H1 (cell line): ENCODE data around the gene DHPS. TPM values are rescaled to one million over a fixed set of nuclear protein-coding genes. Genes with fewer than 3 reads are reported as not detected.

ENCODE experiments used
- CTCF ChIA-PET: fragments of 300-600 bp; sonication (Branson Sonifier 250); formaldehyde crosslinking; loops from one replicate; lab custom pipeline; 2021; ENCODE audit not compliant: partially characterized antibody; lab: Charles Lee
- POLR2A ChIA-PET: fragments of 300-600 bp; sonication (Branson Sonifier 250); formaldehyde crosslinking; loops from one replicate; lab custom pipeline; 2021; ENCODE audit warnings: inconsistent platforms; ENCODE audit not compliant: partially characterized antibody; lab: Charles Lee
- DNase-seq, 2 experiments: peaks; one replicate each; pipeline versions ENCODE4 v3.0.0 to v3.0.0-alpha.2; 2010 to 2022; ENCODE audit warnings: low spot score in 2 of 2, low read depth in 1 of 2, mixed read lengths in 1 of 2
- FAIRE-seq: peaks from 2 replicates; lab custom pipeline; 2011; peaks lifted over from hg19 to GRCh38; lab: Jason Lieb, UNC
- H2AFZ ChIP-seq: 2 replicates; pipeline ENCODE4 v1.8.1; 2012; ENCODE audit warnings: low read length, inconsistent platforms
- H2AK5ac ChIP-seq: 2 replicates; pipeline ENCODE4 v1.6.1; 2013; ENCODE audit warnings: low read depth, low read length
- H2BK120ac ChIP-seq: replicated peaks from 2 replicates; pipeline ENCODE3; 2013; ENCODE audit warnings: low read depth, low read length, inconsistent platforms
- H2BK12ac ChIP-seq: 2 replicates; pipeline ENCODE4 v1.6.1; 2013; ENCODE audit warnings: low read depth, low read length
- H2BK15ac ChIP-seq: 2 replicates; pipeline ENCODE4 v1.6.1; 2013; ENCODE audit warnings: low read length
- H2BK20ac ChIP-seq: 2 replicates; pipeline ENCODE4 v1.6.1; 2013; ENCODE audit warnings: low read length
- H2BK5ac ChIP-seq: 2 replicates; pipeline ENCODE4 v1.6.1; 2013; ENCODE audit warnings: low read depth, low read length
- H3K14ac ChIP-seq: 2 replicates; pipeline ENCODE4 v1.6.1; 2013; ENCODE audit warnings: inconsistent platforms; ENCODE audit not compliant: insufficient read length
- H3K18ac ChIP-seq: 2 replicates; pipeline ENCODE4 v1.6.1; 2013; ENCODE audit warnings: low read length; ENCODE audit errors: extremely low read depth
- H3K23ac ChIP-seq: 2 replicates; pipeline ENCODE4 v1.6.1; 2013; ENCODE audit warnings: inconsistent platforms; ENCODE audit not compliant: insufficient read length
- H3K23me2 ChIP-seq: 2 replicates; pipeline ENCODE4 v1.6.1; 2013; ENCODE audit warnings: low read depth, low read length
- H3K27ac ChIP-seq: 2 replicates; pipeline ENCODE4 v1.6.1; 2011; ENCODE audit warnings: low read depth, low read length, inconsistent platforms
- H3K27me3 ChIP-seq, 4 experiments: replicated peaks in 1 of 4; 1 replicate in 1 of 4; 2 replicates in 3 of 4; pipeline versions ENCODE4 v1.6.1 to v1.8.1; 2011 to 2013; ENCODE audit warnings: low read length in 3 of 4, mild to moderate bottlenecking in 3 of 4, inconsistent platforms in 2 of 4, mixed read lengths in 2 of 4, moderate library complexity in 1 of 4; ENCODE audit not compliant: control insufficient read depth in 3 of 4, insufficient read depth in 3 of 4; ENCODE audit errors: extremely low read depth in 1 of 4
- H3K36me3 ChIP-seq, 4 experiments: 2 replicates each; pipeline versions ENCODE4 v1.6.1 to v1.8.1; 2011 to 2013; ENCODE audit warnings: mild to moderate bottlenecking in 4 of 4, low read length in 3 of 4, moderate library complexity in 2 of 4, control low read depth in 1 of 4, inconsistent platforms in 1 of 4; ENCODE audit not compliant: insufficient read depth in 4 of 4, control insufficient read depth in 2 of 4
- H3K4ac ChIP-seq: replicated peaks from 2 replicates; pipeline ENCODE3; 2013; ENCODE audit warnings: low read length, low read depth, mixed read lengths, inconsistent platforms; ENCODE audit not compliant: insufficient read length
- H3K4me1 ChIP-seq, 4 experiments: replicated peaks in 1 of 4; 1 replicate in 1 of 4; 2 replicates in 3 of 4; pipeline versions ENCODE4 v1.6.1 to v1.8.1; 2011 to 2013; ENCODE audit warnings: low read length in 3 of 4, inconsistent platforms in 2 of 4, mixed read lengths in 1 of 4; ENCODE audit not compliant: insufficient read depth in 4 of 4, control insufficient read depth in 3 of 4
- H3K4me2 ChIP-seq, 2 experiments: 2 replicates each; pipeline versions ENCODE4 v1.6.1 to v1.8.1; 2011 to 2013; ENCODE audit warnings: low read depth in 2 of 2, low read length in 2 of 2, control low read depth in 1 of 2, inconsistent platforms in 1 of 2, mild to moderate bottlenecking in 1 of 2; ENCODE audit not compliant: insufficient read depth in 1 of 2
- H3K4me3 ChIP-seq, 4 experiments: fragments of 200-600, 300-600 bp in 1 of 4; sonication (generic), shearing (Covaris generic), sonication (Bioruptor Twin) in 1 of 4; 2 replicates each; pipeline versions ENCODE4 v1.5.1 to v1.8.1; 2011 to 2016; ENCODE audit warnings: low read length in 4 of 4, low read depth in 3 of 4, control low read depth in 2 of 4, inconsistent platforms in 2 of 4, mild to moderate bottlenecking in 2 of 4, mixed read lengths in 1 of 4, moderate library complexity in 1 of 4; ENCODE audit not compliant: insufficient read depth in 2 of 4; ENCODE audit errors: extremely low read depth in 1 of 4
- H3K56ac ChIP-seq: replicated peaks from 2 replicates; pipeline ENCODE3; 2013; ENCODE audit warnings: low read depth, mild to moderate bottlenecking, mixed read lengths, low read length, inconsistent platforms; ENCODE audit not compliant: insufficient read length
- H3K79me1 ChIP-seq: 2 replicates; pipeline ENCODE4 v1.6.1; 2013; ENCODE audit warnings: low read depth, low read length, control low read depth
- H3K79me2 ChIP-seq, 2 experiments: 2 replicates each; pipeline versions ENCODE4 v1.6.1 to v1.8.1; 2012 to 2013; ENCODE audit warnings: low read length in 2 of 2, mild to moderate bottlenecking in 2 of 2, inconsistent platforms in 1 of 2; ENCODE audit not compliant: insufficient read depth in 2 of 2, control insufficient read depth in 1 of 2
- H3K9ac ChIP-seq, 4 experiments: replicated peaks in 1 of 4; 1 replicate in 1 of 4; 2 replicates in 3 of 4; pipeline versions ENCODE4 v1.6.1 to v1.8.1; 2011 to 2013; ENCODE audit warnings: low read depth in 3 of 4, low read length in 3 of 4, control low read depth in 2 of 4, mild to moderate bottlenecking in 2 of 4, moderate library complexity in 2 of 4, inconsistent platforms in 1 of 4; ENCODE audit errors: extremely low read depth in 1 of 4
- H3K9me3 ChIP-seq, 2 experiments: 2 replicates each; pipeline versions ENCODE4 v1.6.1 to v1.8.1; 2012 to 2013; ENCODE audit warnings: mild to moderate bottlenecking in 2 of 2, moderate library complexity in 2 of 2, control low read depth in 1 of 2, inconsistent platforms in 1 of 2, low read depth in 1 of 2, low read length in 1 of 2, mixed read lengths in 1 of 2; ENCODE audit not compliant: insufficient read depth in 2 of 2
- H4K20me1 ChIP-seq, 2 experiments: replicated peaks in 1 of 2; 2 replicates each; pipeline versions ENCODE3 to v1.8.1; 2011 to 2013; ENCODE audit warnings: inconsistent platforms in 2 of 2, low read length in 2 of 2, mild to moderate bottlenecking in 1 of 2; ENCODE audit not compliant: insufficient read depth in 2 of 2, control insufficient read depth in 1 of 2
- H4K5ac ChIP-seq: 2 replicates; pipeline ENCODE4 v1.6.1; 2013; ENCODE audit warnings: low read length, low read depth, mixed read lengths, inconsistent platforms; ENCODE audit not compliant: insufficient read length
- H4K8ac ChIP-seq: 2 replicates; pipeline ENCODE4 v1.8.0; 2013; ENCODE audit warnings: mild to moderate bottlenecking, moderate library complexity, low read length, inconsistent platforms; ENCODE audit not compliant: insufficient read depth; ENCODE audit errors: extremely low read depth
- H4K91ac ChIP-seq: replicated peaks from 2 replicates; pipeline ENCODE3; 2013; ENCODE audit warnings: low read length, mixed read lengths, inconsistent platforms; ENCODE audit not compliant: insufficient read length
- POLR2AphosphoS5 ChIP-seq: IDR thresholded peaks from 2 replicates; pipeline ENCODE4 v1.6.1; 2011; ENCODE audit warnings: low read depth, low read length
- TEAD4 ChIP-seq: IDR thresholded peaks from 2 replicates; pipeline ENCODE4 v1.6.1; 2012; ENCODE audit warnings: low read depth, low read length, inconsistent platforms, mixed read lengths
- WGBS, 2 experiments: shearing (Covaris generic) in 1 of 2; methylation state at CpG; one replicate each; pipeline versions ENCODE4 v1.1.6 to v1.1.7; 2013 to 2015; ENCODE audit warnings: low lambda C conversion rate in 2 of 2, mixed read lengths in 2 of 2, inconsistent platforms in 1 of 2, low coverage in 1 of 2, missing lambda C conversion rate in 1 of 2; ENCODE audit not compliant: insufficient replicate concordance in 2 of 2, insufficient coverage in 1 of 2, insufficient read length in 1 of 2; ENCODE audit errors: extremely low coverage in 1 of 2, missing lambda C conversion rate in 1 of 2; 5-methylcytosine and 5-hydroxymethylcytosine counted together
- polyA plus RNA-seq, 7 experiments: library from polyadenylated mRNA; depleted of rRNA in 3 of 7; stranded (reverse) in 5 of 7; unstranded in 2 of 7; fragments of >200 nt in 5 of 7; fragments of 200-250 nt in 2 of 7; gene quantifications; 1 replicate in 5 of 7; 2 replicates in 1 of 7; 4 replicates in 1 of 7; pipeline versions ENCODE4 v1.2.1 to v1.2.3, GENCODE V29; 2011 to 2013; ENCODE audit warnings: missing spikeins in 2 of 7, mixed read lengths in 2 of 7
- total RNA-seq: library from RNA; stranded (reverse); fragmentation: NEBNext Ultra II Directional; extraction: Animal tissue kit (Norgen Biotek cat#: 25700); gene quantifications from 2 replicates; pipeline ENCODE4 v1.2.1, GENCODE V29; 2021

Gene DHPS
- total and polyA plus RNA-seq, 2 of the 8 experiments (the other 6 are each of a cell fraction or from before 2014, with no cell fraction given) = 86.6 to 99.6 TPM

- TF ChIP-seq POLR2AphosphoS5 (peak; percentile 8; the same call in 1 of the 2 replicates), TEAD4 (no peak)
- POLR2A ChIA-PET = interaction anchor here (1.0 to 6.7 kb wide), 5 partner anchors 8 to 60 kb away, joined by 3 to 50 read pairs (median 3); partner anchors contain the start of genes FBXW9, MAN2B1 and WDR83
- no peak overlapping the region for H4K8ac ChIP-seq
- H3K4me3 ChIP-seq = no peak overlapping the region
- no peak overlapping the region for H4K5ac ChIP-seq
- no peak overlapping the region for H2BK5ac ChIP-seq
- no peak overlapping the region for H4K91ac ChIP-seq
- DNase-seq (no peak), FAIRE-seq (no peak)
- no peaks in the 10 kb centered on the region for H3K23me2 ChIP-seq
- no peak overlapping the region for H3K9ac ChIP-seq
- no peak overlapping the region for H2AFZ ChIP-seq
- H2BK12ac ChIP-seq = no peak overlapping the region
- no peak overlapping the region for H2BK120ac ChIP-seq
- H3K23ac ChIP-seq = no peak overlapping the region
- H3K36me3 ChIP-seq = peaks cover 35 to 79% (median 64%) of the 10 kb centered on the region in 4 experiments
- H3K27me3 ChIP-seq = no peaks in the 10 kb centered on the region
- no peak overlapping the region for H3K27ac ChIP-seq
- no peak overlapping the region for H3K4me2 ChIP-seq
- H4K20me1 ChIP-seq = peaks cover 4 to 14% of the 10 kb centered on the region in 2 experiments
- no peaks in the 10 kb centered on the region for H3K79me2 ChIP-seq
- no peak overlapping the region for H3K56ac ChIP-seq
- no peaks in the 10 kb centered on the region for H3K79me1 ChIP-seq
- H3K9me3 ChIP-seq = no peaks in the 10 kb centered on the region
- H3K14ac ChIP-seq = no peak overlapping the region
- H3K18ac ChIP-seq = no peak overlapping the region
- no peak overlapping the region for H2BK20ac ChIP-seq
- H2BK15ac ChIP-seq = no peak overlapping the region
- no peak overlapping the region for H3K4ac ChIP-seq
- 97% methylated on average over 13 of the region's 13 CpGs; no CpG with 5 or more reads in 1 of the 2 experiments for WGBS, 2 experiments
- CTCF ChIA-PET = interaction anchor here (0.7 to 1.4 kb wide), 3 partner anchors 8 to 143 kb away, joined by 3 to 4 read pairs (median 4); partner anchors contain the start of gene FBXW9
- H3K4me1 ChIP-seq = peaks cover 0 to 5% (median 2%) of the 10 kb centered on the region in 4 experiments; a peak in 2 of 7 replicates
- H2AK5ac ChIP-seq = no peak overlapping the region
Observed at GRCh38 chr19:12705169-12705568, 23.5 kb upstream of the DHPS start.
